Calu3 (cell line): ENCODE results near the gene CFAP210. TPM values are rescaled to one million over a fixed set of nuclear protein-coding genes. Genes with fewer than 3 reads are reported as not detected.

ENCODE experiments used
- BruUV-seq: library from RNA; stranded (reverse); fragments of 400-500 nt; replicated peaks from 2 replicates; lab custom pipeline; 2021; lab: Mats Ljungman, UMichigan
- CTCF ChIA-PET: fragments of 300-600 bp; sonication (Branson Sonifier 250); formaldehyde crosslinking; loops from one replicate; lab custom pipeline; 2022; ENCODE audit warnings: antibody characterized with exemption; lab: Charles Lee
- DNase-seq: peaks from one replicate; pipeline ENCODE4 v3.0.0; 2022
- H3K27ac Mint-ChIP-seq: one replicate; pipeline ENCODE4 v1.8.0; 2022; ENCODE audit warnings: mixed read lengths; ENCODE audit not compliant: unreplicated experiment
- H3K27me3 Mint-ChIP-seq: one replicate; pipeline ENCODE4 v1.8.0; 2022; ENCODE audit warnings: mixed read lengths; ENCODE audit not compliant: unreplicated experiment
- H3K36me3 Mint-ChIP-seq: one replicate; pipeline ENCODE4 v1.8.0; 2022; ENCODE audit warnings: mild to moderate bottlenecking, moderate library complexity, mixed read lengths; ENCODE audit not compliant: insufficient read depth, unreplicated experiment
- H3K4me1 Mint-ChIP-seq: one replicate; pipeline ENCODE4 v1.8.0; 2022; ENCODE audit warnings: mild to moderate bottlenecking, low read depth, mixed read lengths; ENCODE audit not compliant: unreplicated experiment
- H3K4me3 Mint-ChIP-seq: one replicate; pipeline ENCODE4 v1.8.0; 2022; ENCODE audit warnings: mild to moderate bottlenecking, low read depth, moderate library complexity, mixed read lengths; ENCODE audit not compliant: unreplicated experiment
- H3K9me3 Mint-ChIP-seq: one replicate; pipeline ENCODE4 v1.8.0; 2022; ENCODE audit warnings: low read depth, mixed read lengths; ENCODE audit not compliant: unreplicated experiment
- intact Hi-C: fragments of 100-400 bp; cut with micrococcal nuclease; formaldehyde crosslinking; loops from one replicate; pipeline ENCODE4 v1.10.0; 2022; ENCODE audit not compliant: unreplicated experiment
- total RNA-seq: library from RNA; stranded (reverse); gene quantifications from 2 replicates; pipeline ENCODE4 v1.2.3, GENCODE V29; 2022
- TF ChIP-seq, protein P1 (sequence below): fragments of 200-600 bp; IDR thresholded peaks from one replicate; pipeline ENCODE4 v1.8.0; 2022; ENCODE audit warnings: antibody characterized with exemption; ENCODE audit not compliant: unreplicated experiment

Gene CFAP210
- total RNA-seq, 1 experiment from 2014 or later = not detected

DNA sequence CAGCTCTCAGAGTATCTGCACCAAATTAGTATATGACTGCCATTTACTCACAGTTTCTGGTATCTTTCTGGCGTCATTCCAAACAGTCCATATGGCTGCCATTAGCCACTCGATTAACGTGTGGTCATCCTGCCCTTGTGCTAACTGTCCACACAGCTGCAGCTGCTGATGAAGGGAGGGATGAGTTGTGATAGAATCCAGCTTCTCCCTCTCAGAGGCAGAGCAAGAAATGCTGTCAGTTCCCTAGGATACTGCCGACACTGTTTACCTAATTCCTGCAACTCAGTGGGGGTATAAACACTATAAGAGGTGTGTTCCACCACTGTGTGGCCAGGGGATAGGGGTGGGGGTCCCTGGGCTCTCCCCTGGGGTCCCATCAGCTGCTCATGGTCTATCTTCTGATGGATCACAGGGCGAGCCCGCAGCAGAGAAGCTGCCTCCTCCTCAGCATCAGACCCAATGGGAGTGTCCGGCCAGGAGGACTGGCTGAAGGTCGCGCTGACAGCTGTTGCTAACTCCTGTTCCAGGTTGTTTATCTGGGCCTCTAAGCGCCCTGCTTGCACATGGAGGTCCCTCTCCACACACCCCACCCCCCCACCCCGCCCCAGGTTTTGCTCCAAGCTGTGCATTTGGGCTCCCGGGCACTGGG lies 22.2 kb upstream of the CFAP210 start:
- Mint-ChIP-seq H3K9me3 (no peaks in the 10 kb centered on the region), H3K27ac (no peak overlapping the region), H3K4me3 (peak overlapping the region; percentile 63), H3K36me3 (no peaks in the 10 kb centered on the region), H3K4me1 (peaks cover 35% of the 10 kb centered on the region), H3K27me3 (no peaks in the 10 kb centered on the region)
- CTCF ChIA-PET = interaction anchor here (1.7 kb wide), 1 partner anchor 10 kb away, joined by 6 read pairs; no protein-coding TSS in a partner anchor
- BruUV-seq = no TSS peak
- intact Hi-C loops = no loop called here
- TF ChIP-seq, protein P1, sequence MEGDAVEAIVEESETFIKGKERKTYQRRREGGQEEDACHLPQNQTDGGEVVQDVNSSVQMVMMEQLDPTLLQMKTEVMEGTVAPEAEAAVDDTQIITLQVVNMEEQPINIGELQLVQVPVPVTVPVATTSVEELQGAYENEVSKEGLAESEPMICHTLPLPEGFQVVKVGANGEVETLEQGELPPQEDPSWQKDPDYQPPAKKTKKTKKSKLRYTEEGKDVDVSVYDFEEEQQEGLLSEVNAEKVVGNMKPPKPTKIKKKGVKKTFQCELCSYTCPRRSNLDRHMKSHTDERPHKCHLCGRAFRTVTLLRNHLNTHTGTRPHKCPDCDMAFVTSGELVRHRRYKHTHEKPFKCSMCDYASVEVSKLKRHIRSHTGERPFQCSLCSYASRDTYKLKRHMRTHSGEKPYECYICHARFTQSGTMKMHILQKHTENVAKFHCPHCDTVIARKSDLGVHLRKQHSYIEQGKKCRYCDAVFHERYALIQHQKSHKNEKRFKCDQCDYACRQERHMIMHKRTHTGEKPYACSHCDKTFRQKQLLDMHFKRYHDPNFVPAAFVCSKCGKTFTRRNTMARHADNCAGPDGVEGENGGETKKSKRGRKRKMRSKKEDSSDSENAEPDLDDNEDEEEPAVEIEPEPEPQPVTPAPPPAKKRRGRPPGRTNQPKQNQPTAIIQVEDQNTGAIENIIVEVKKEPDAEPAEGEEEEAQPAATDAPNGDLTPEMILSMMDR = no peak
- no peak for DNase-seq

GRCh38 chr2:169715379-169716237 lies 21.4 kb upstream of the CFAP210 start:
- DNase-seq = no peak
- intact Hi-C loops = no loop called here
- Mint-ChIP-seq H3K36me3 (no peaks in the 10 kb centered on the region), H3K27me3 (no peaks in the 10 kb centered on the region), H3K4me1 (peaks cover 35% of the 10 kb centered on the region), H3K27ac (no peak overlapping the region), H3K4me3 (peak overlapping the region; percentile 63), H3K9me3 (no peaks in the 10 kb centered on the region)
- BruUV-seq = no TSS peak
- CTCF ChIA-PET = interaction anchor here (1.3 to 1.7 kb wide), 2 partner anchors 11 to 17 kb away, joined by 5 to 6 read pairs; no protein-coding TSS in a partner anchor
- TF ChIP-seq, protein P1 = no peak

DNA sequence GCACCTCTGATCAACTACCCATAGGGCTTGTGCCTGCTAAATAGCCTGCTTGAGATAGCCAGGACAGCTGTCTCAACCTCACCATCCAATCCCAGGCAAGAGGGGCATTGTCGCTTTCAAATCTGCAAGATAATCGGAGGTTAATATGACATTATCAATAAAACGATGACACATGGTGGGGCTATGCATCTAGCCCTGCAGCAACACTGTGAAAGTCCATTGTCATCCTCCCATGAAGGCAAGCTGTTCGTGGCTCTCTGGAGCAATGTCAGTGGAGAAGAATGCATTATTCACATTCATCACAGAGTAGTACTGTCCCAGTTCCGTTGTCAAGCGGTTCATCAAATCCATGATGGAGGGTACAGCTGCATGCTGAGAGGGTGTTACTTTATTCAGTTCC lies 20.5 kb upstream of the CFAP210 start:
- no peak overlapping the region for H3K27ac Mint-ChIP-seq
- no TSS peak for BruUV-seq
- no peaks in the 10 kb centered on the region for H3K36me3 Mint-ChIP-seq
- CTCF ChIA-PET = interaction anchor here (1.3 kb wide), 1 partner anchor 16 kb away, joined by 5 read pairs; no protein-coding TSS in a partner anchor
- H3K27me3 Mint-ChIP-seq = no peaks in the 10 kb centered on the region
- H3K4me1 Mint-ChIP-seq = peaks cover 35% of the 10 kb centered on the region
- H3K9me3 Mint-ChIP-seq = no peaks in the 10 kb centered on the region
- DNase-seq = no peak
- TF ChIP-seq, protein P1 = no peak
- intact Hi-C loops = no loop called here
- H3K4me3 Mint-ChIP-seq = peak overlapping the region; percentile 63

GRCh38 chr2:169713331-169713730 lies 19.1 kb upstream of the CFAP210 start:
- no peaks in the 10 kb centered on the region for H3K27me3 Mint-ChIP-seq

More at GRCh38 chr2:169713331-169713730, 19.1 kb upstream of the CFAP210 start:
- Mint-ChIP-seq H3K4me1 (peaks cover 35% of the 10 kb centered on the region), H3K4me3 (no peak overlapping the region), H3K27ac (no peak overlapping the region), H3K36me3 (no peaks in the 10 kb centered on the region), H3K9me3 (no peaks in the 10 kb centered on the region)
- no TSS peak for BruUV-seq
- intact Hi-C loops = no loop called here
- CTCF ChIA-PET = no interaction called here
- TF ChIP-seq, protein P1 = no peak
- no peak for DNase-seq
